Immature natural killer cell (primary cell): ENCODE data around the gene ANO4. TPM values are rescaled to one million over a fixed set of nuclear protein-coding genes. Genes with fewer than 3 reads are reported as not detected.

Experiments
- DNase-seq, 3 donors: peaks; one replicate each; pipeline ENCODE4 v3.0.0; 2022; ENCODE audit warnings: mixed read lengths in 1 of 3
- H3K27ac Mint-ChIP-seq, 6 donors: one replicate each; pipeline ENCODE4 v1.8.0; 2020; ENCODE audit warnings: mixed read lengths in 6 of 6, mild to moderate bottlenecking in 5 of 6, inconsistent platforms in 4 of 6, moderate library complexity in 3 of 6
- H3K27me3 Mint-ChIP-seq, 3 donors: one replicate each; pipeline ENCODE4 v1.8.0; 2020 to 2021; ENCODE audit warnings: low read depth in 3 of 3, mild to moderate bottlenecking in 3 of 3, mixed read lengths in 3 of 3, moderate library complexity in 3 of 3, inconsistent platforms in 1 of 3
- H3K36me3 Mint-ChIP-seq, 3 donors: one replicate each; pipeline ENCODE4 v1.8.0; 2020; ENCODE audit warnings: mixed read lengths in 3 of 3, inconsistent platforms in 2 of 3, mild to moderate bottlenecking in 2 of 3
- H3K4me1 Mint-ChIP-seq, 2 donors: one replicate each; pipeline ENCODE4 v1.8.0; 2020; ENCODE audit warnings: inconsistent platforms in 2 of 2, mild to moderate bottlenecking in 2 of 2, mixed read lengths in 2 of 2, moderate library complexity in 1 of 2
- H3K4me3 Mint-ChIP-seq, 5 donors: one replicate each; pipeline ENCODE4 v1.8.0; 2020; ENCODE audit warnings: mild to moderate bottlenecking in 5 of 5, mixed read lengths in 5 of 5, inconsistent platforms in 3 of 5, moderate library complexity in 3 of 5
- H3K9me3 Mint-ChIP-seq, 6 donors: one replicate each; pipeline ENCODE4 v1.8.0; 2020; ENCODE audit warnings: mild to moderate bottlenecking in 6 of 6, mixed read lengths in 6 of 6, inconsistent platforms in 4 of 6, moderate library complexity in 3 of 6
- polyA plus RNA-seq, 3 donors: library from polyadenylated mRNA; unstranded; fragments of 300-500 nt; fragmentation: Illumina TruSeq; gene quantifications; one replicate each; pipeline ENCODE4 v1.2.3, GENCODE V29; 2021

ANO4 gene
- polyA plus RNA-seq, 3 donors from 2014 or later: not detected

- Mint-ChIP-seq H3K4me1 (no peaks in the 10 kb centered on the region), H3K27ac (no peak overlapping the region), H3K9me3 (peaks cover 6 to 14% (median 11%) of the 10 kb centered on the region in 6 donors)
Observed at GRCh38 chr12:101004898-101005297, 210.3 kb downstream of the ANO4 start.

GRCh38 chr12:101009274-101009673 is 214.7 kb downstream of the ANO4 start:
- H3K27ac Mint-ChIP-seq: no peak overlapping the region
- H3K4me1 Mint-ChIP-seq: no peaks in the 10 kb centered on the region
- peaks cover 0 to 3% (median 3%) of the 10 kb centered on the region in 3 donors for H3K27me3 Mint-ChIP-seq
- DNase-seq: no peak
- H3K36me3 Mint-ChIP-seq: no peaks in the 10 kb centered on the region
- H3K4me3 Mint-ChIP-seq: no peak overlapping the region
- H3K9me3 Mint-ChIP-seq: peaks cover 10 to 26% (median 13%) of the 10 kb centered on the region in 6 donors

More at GRCh38 chr12:101004898-101005297, 210.3 kb downstream of the ANO4 start:
- H3K27me3 Mint-ChIP-seq: no peaks in the 10 kb centered on the region
- DNase-seq: no peak
- H3K4me3 Mint-ChIP-seq: no peak overlapping the region
- no peaks in the 10 kb centered on the region for H3K36me3 Mint-ChIP-seq

- H3K36me3 Mint-ChIP-seq: no peaks in the 10 kb centered on the region
- DNase-seq: no peak
- peaks cover 10 to 27% (median 14%) of the 10 kb centered on the region in 6 donors for H3K9me3 Mint-ChIP-seq
- peaks cover 0 to 4% (median 3%) of the 10 kb centered on the region in 3 donors for H3K27me3 Mint-ChIP-seq
- no peaks in the 10 kb centered on the region for H3K4me1 Mint-ChIP-seq
- no peak overlapping the region for H3K4me3 Mint-ChIP-seq
- H3K27ac Mint-ChIP-seq: no peak overlapping the region
Observed at GRCh38 chr12:101010896-101011295, 216.3 kb downstream of the ANO4 start.

GRCh38 chr12:101013993-101014392 is 219.4 kb downstream of the ANO4 start:
- Mint-ChIP-seq H3K27ac (no peak overlapping the region), H3K4me3 (no peak overlapping the region), H3K27me3 (peaks cover 0 to 4% (median 3%) of the 10 kb centered on the region in 3 donors), H3K36me3 (no peaks in the 10 kb centered on the region), H3K9me3 (peaks cover 14 to 37% (median 17%) of the 10 kb centered on the region in 6 donors), H3K4me1 (no peaks in the 10 kb centered on the region)
- DNase-seq: no peak

- no peak overlapping the region for H3K4me3 Mint-ChIP-seq
- H3K27ac Mint-ChIP-seq: no peak overlapping the region
- peaks cover 7 to 27% (median 12%) of the 10 kb centered on the region in 6 donors for H3K9me3 Mint-ChIP-seq
- no peak for DNase-seq
- H3K4me1 Mint-ChIP-seq: no peaks in the 10 kb centered on the region
- peaks cover 0 to 4% (median 3%) of the 10 kb centered on the region in 3 donors for H3K27me3 Mint-ChIP-seq
- no peaks in the 10 kb centered on the region for H3K36me3 Mint-ChIP-seq
Observed at GRCh38 chr12:101015044-101015443, 220.5 kb downstream of the ANO4 start.

- DNase-seq: no peak
- peaks cover 0 to 4% (median 0%) of the 10 kb centered on the region in 3 donors for H3K27me3 Mint-ChIP-seq
- peaks cover 2 to 35% (median 10%) of the 10 kb centered on the region in 6 donors for H3K9me3 Mint-ChIP-seq
- no peaks in the 10 kb centered on the region for H3K4me1 Mint-ChIP-seq
- H3K4me3 Mint-ChIP-seq: no peak overlapping the region
- no peak overlapping the region for H3K27ac Mint-ChIP-seq
- no peaks in the 10 kb centered on the region for H3K36me3 Mint-ChIP-seq
Observed at GRCh38 chr12:101018540-101018939, 224.0 kb downstream of the ANO4 start.

- Mint-ChIP-seq H3K4me1 (no peaks in the 10 kb centered on the region), H3K27me3 (peaks cover 0 to 1% (median 0%) of the 10 kb centered on the region in 3 donors)
Observed at GRCh38 chr12:101019201-101019600, 224.6 kb downstream of the ANO4 start.

GRCh38 chr12:101019667-101020066 is 225.1 kb downstream of the ANO4 start:
- Mint-ChIP-seq H3K4me3 (no peak overlapping the region), H3K27ac (no peak overlapping the region), H3K4me1 (no peaks in the 10 kb centered on the region), H3K27me3 (peaks cover 0 to 1% (median 0%) of the 10 kb centered on the region in 3 donors), H3K9me3 (peaks cover 2 to 35% (median 10%) of the 10 kb centered on the region in 6 donors), H3K36me3 (no peaks in the 10 kb centered on the region)
- no peak for DNase-seq

More at GRCh38 chr12:101019201-101019600, 224.6 kb downstream of the ANO4 start:
- Mint-ChIP-seq H3K4me3 (no peak overlapping the region), H3K27ac (no peak overlapping the region), H3K36me3 (no peaks in the 10 kb centered on the region), H3K9me3 (peaks cover 2 to 35% (median 10%) of the 10 kb centered on the region in 6 donors)
- no peak for DNase-seq

GRCh38 chr12:101021442-101021841 is 226.9 kb downstream of the ANO4 start:
- H3K9me3 Mint-ChIP-seq: peaks cover 4 to 41% (median 10%) of the 10 kb centered on the region in 6 donors
- H3K36me3 Mint-ChIP-seq: no peaks in the 10 kb centered on the region
- H3K27me3 Mint-ChIP-seq: no peaks in the 10 kb centered on the region

GRCh38 chr12:101021911-101022388 is 227.4 kb downstream of the ANO4 start:
- Mint-ChIP-seq H3K36me3 (no peaks in the 10 kb centered on the region), H3K9me3 (peaks cover 4 to 40% (median 10%) of the 10 kb centered on the region in 6 donors), H3K4me1 (no peaks in the 10 kb centered on the region), H3K27me3 (no peaks in the 10 kb centered on the region), H3K4me3 (no peak overlapping the region), H3K27ac (no peak overlapping the region)
- DNase-seq: no peak

More at GRCh38 chr12:101021442-101021841, 226.9 kb downstream of the ANO4 start:
- H3K4me1 Mint-ChIP-seq: no peaks in the 10 kb centered on the region
- H3K27ac Mint-ChIP-seq: no peak overlapping the region
- no peak overlapping the region for H3K4me3 Mint-ChIP-seq
- no peak for DNase-seq

GRCh38 chr12:101027200-101027599 is 232.6 kb downstream of the ANO4 start:
- Mint-ChIP-seq H3K27ac (no peak overlapping the region), H3K9me3 (peaks cover 9 to 52% (median 38%) of the 10 kb centered on the region in 6 donors), H3K4me3 (no peak overlapping the region), H3K4me1 (no peaks in the 10 kb centered on the region), H3K27me3 (peaks cover 0 to 4% (median 0%) of the 10 kb centered on the region in 3 donors), H3K36me3 (no peaks in the 10 kb centered on the region)
- DNase-seq: no peak

- Mint-ChIP-seq H3K9me3 (peaks cover 9 to 52% (median 39%) of the 10 kb centered on the region in 6 donors), H3K4me3 (no peak overlapping the region), H3K27ac (no peak overlapping the region), H3K36me3 (no peaks in the 10 kb centered on the region), H3K4me1 (no peaks in the 10 kb centered on the region), H3K27me3 (peaks cover 0 to 4% (median 0%) of the 10 kb centered on the region in 3 donors)
- DNase-seq: no peak
Observed at GRCh38 chr12:101027816-101028215, 233.2 kb downstream of the ANO4 start.

GRCh38 chr12:101038289-101038871 is 243.8 kb downstream of the ANO4 start:
- DNase-seq: no peak
- peaks cover 0 to 2% (median 0%) of the 10 kb centered on the region in 3 donors for H3K27me3 Mint-ChIP-seq
- peaks cover 0 to 7% (median 2%) of the 10 kb centered on the region in 6 donors for H3K9me3 Mint-ChIP-seq
- no peaks in the 10 kb centered on the region for H3K36me3 Mint-ChIP-seq
- no peak overlapping the region for H3K4me3 Mint-ChIP-seq
- H3K27ac Mint-ChIP-seq: no peak overlapping the region
- no peaks in the 10 kb centered on the region for H3K4me1 Mint-ChIP-seq

- no peak for DNase-seq
- no peak overlapping the region for H3K4me3 Mint-ChIP-seq
- no peaks in the 10 kb centered on the region for H3K36me3 Mint-ChIP-seq
- H3K4me1 Mint-ChIP-seq: no peaks in the 10 kb centered on the region
- peaks cover 0 to 2% (median 0%) of the 10 kb centered on the region in 3 donors for H3K27me3 Mint-ChIP-seq
- H3K9me3 Mint-ChIP-seq: peaks cover 0 to 7% (median 3%) of the 10 kb centered on the region in 6 donors
- no peak overlapping the region for H3K27ac Mint-ChIP-seq
Observed at GRCh38 chr12:101039848-101040531, 245.4 kb downstream of the ANO4 start.
